Uterine smooth muscle cell (primary cell): Measurements from ENCODE around the gene CPSF7. TPM values are rescaled to one million over a fixed set of nuclear protein-coding genes. Genes with fewer than 3 reads are reported as not detected.

ENCODE experiments used
- total RNA-seq: library from RNA; depleted of rRNA; stranded (reverse); fragments of >200 nt; gene quantifications from 2 replicates; pipeline ENCODE4 v1.2.3, GENCODE V29; 2014

CPSF7 gene, protein sequence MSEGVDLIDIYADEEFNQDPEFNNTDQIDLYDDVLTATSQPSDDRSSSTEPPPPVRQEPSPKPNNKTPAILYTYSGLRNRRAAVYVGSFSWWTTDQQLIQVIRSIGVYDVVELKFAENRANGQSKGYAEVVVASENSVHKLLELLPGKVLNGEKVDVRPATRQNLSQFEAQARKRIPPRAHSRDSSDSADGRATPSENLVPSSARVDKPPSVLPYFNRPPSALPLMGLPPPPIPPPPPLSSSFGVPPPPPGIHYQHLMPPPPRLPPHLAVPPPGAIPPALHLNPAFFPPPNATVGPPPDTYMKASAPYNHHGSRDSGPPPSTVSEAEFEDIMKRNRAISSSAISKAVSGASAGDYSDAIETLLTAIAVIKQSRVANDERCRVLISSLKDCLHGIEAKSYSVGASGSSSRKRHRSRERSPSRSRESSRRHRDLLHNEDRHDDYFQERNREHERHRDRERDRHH
- 15.4 and 16.6 TPM in 2 replicates for total RNA-seq

DNA sequence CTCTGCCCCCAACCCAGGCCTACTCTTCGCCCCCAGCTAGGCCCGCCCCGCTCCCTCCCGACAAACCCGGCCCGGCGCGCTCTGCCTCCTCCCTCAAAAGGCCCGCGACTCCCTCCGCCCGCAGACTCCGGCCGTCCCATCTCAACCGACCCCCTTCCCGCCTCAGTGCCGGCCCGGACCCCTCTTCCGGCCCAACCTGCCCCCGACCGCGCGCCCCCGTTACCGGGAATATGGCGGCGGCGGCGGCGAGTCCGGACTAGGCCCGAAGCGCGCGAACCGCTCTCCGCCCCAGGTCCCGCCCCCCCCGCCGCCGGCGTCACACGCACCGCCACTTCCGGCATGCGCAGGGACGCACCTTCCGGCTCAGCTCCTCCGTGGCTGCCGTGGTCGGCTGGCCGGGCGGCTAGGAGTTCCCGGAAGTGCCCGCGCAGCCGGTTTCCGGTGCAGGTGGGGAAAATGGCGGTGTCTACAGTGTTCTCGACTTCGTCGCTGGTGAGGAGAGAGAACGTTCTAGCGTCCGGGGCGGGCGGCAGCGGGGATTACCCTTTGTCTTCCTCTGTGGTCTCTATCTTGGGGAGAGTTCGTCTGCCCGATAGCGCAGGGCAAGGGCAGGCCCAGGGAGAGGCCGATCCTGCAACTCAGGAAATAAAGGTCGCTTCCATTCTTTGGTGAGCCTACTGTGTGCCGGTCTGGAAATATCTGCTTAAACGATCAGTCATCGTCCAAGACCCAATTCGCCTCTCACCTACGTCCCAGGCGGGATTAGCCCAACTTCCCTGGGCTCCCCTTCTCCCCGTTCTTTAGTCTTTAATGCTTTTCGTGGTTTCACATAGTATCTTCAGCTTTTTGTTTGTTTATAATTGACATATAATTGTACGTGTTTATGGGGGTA lies at the start of gene CPSF7, which contains the start of gene SDHAF2:
CPSF7 (minus strand) TSS at position 285 of the 892 bp plus-strand sequence. CDS start 740 bp downstream, outside the sequence.
SDHAF2 (plus strand) TSS at position 434 of the 892 bp plus-strand sequence; CDS start at position 457, 23 bp downstream.

DNA sequence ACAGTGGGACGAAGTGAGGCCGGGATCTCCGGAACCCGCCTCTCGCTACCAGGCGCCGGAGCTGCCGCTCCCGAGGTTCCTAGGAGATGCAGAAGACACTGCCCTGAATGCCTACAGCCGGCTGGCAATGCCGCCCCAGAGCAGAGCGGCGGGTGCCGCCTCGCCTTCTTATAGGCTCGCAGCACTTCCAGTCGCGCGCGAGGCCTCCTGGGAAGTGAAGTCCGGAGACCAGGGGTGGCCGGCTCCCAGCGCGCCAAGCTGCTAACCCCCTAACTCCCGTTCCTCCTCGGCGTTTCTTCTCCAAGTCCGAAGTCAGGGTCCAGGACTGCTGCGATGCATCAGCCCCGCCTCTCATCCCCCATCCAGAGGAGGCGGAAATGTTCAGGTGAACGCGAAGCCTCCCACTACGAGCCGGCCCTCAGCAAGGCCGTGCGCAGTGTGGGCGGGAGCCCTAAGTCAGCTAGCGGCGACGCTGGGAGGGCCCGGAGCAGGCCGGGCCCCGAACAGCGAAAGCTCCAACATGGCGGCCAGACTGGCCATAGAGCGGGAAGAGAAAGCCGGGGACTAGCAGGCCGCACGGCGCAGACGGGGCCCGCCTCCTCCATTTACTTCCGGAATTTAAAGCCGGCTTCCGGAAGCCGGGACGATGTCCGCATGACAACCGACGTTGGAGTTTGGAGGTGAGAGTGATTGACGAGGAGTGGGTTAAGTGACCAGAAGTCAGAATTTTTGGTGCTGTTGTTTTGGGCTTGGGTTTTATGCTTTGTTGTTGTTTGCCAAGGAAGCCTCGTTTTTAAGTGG lies 67.8 kb downstream of the CPSF7 start, which contains the start of the genes CYB561A3 and TMEM138:
CYB561A3 (minus strand) TSS at position 142 of the 801 bp plus-strand sequence. CDS start 5,169 bp downstream, outside the sequence.
TMEM138 (plus strand) TSS at position 634 of the 801 bp plus-strand sequence. CDS start 2,017 bp downstream, outside the sequence.

Other genes starting within 250 kb of the CPSF7 start
- gene PGA3, start 226.5 kb downstream of the CPSF7 start, total RNA-seq: not detected in 2 replicates
- gene PGA4, start 207.6 kb downstream of the CPSF7 start, total RNA-seq: not detected in 2 replicates
- not detected in 2 replicates for gene PGA5, start 188.8 kb downstream of the CPSF7 start, total RNA-seq
- gene VWCE, start 134.7 kb downstream of the CPSF7 start, total RNA-seq: 0.11 and 0.62 TPM in 2 replicates
- 353 and 373 TPM in 2 replicates for gene DDB1, start 96.9 kb downstream of the CPSF7 start, total RNA-seq
- gene TKFC, start 96.7 kb downstream of the CPSF7 start, total RNA-seq: 18.8 and 26.5 TPM in 2 replicates
- 33.6 and 43.5 TPM in 2 replicates for gene CYB561A3, start 68.1 kb downstream of the CPSF7 start, total RNA-seq
- gene TMEM138, start 67.6 kb downstream of the CPSF7 start, total RNA-seq: 15.4 and 19.0 TPM in 2 replicates
- gene TMEM216, start 37.4 kb downstream of the CPSF7 start, total RNA-seq: 8.3 and 8.5 TPM in 2 replicates
- gene SDHAF2, start 149 bp upstream of the CPSF7 start, total RNA-seq: 33.8 and 35.1 TPM in 2 replicates
- gene LRRC10B, start 78.8 kb upstream of the CPSF7 start, total RNA-seq: 0.22 TPM in 1 of 2 replicates, not detected in the other
- gene SYT7, start 151.1 kb upstream of the CPSF7 start, total RNA-seq: 31.4 and 43.6 TPM in 2 replicates